Colonic mucosa (tissue), 4 donors: Measurements from ENCODE around the gene BMP8B. TPM values are rescaled to one million over a fixed set of nuclear protein-coding genes. Genes with fewer than 3 reads are reported as not detected.

Experiments used
- DNase-seq: peaks from one replicate; pipeline ENCODE4 v3.0.0-alpha.2; 2020
- H3K27ac ChIP-seq: fragments of 200-600 bp; one replicate; pipeline ENCODE4 v1.8.0; 2021
- H3K27me3 ChIP-seq: fragments of 200-600 bp; one replicate; pipeline ENCODE4 v1.8.0; 2021
- H3K36me3 ChIP-seq: fragments of 200-600 bp; one replicate; pipeline ENCODE4 v1.8.0; 2021
- H3K4me1 ChIP-seq: fragments of 200-600 bp; one replicate; pipeline ENCODE4 v1.8.0; 2021; ENCODE audit warnings: mild to moderate bottlenecking
- H3K4me3 ChIP-seq: fragments of 200-600 bp; one replicate; pipeline ENCODE4 v1.8.0; 2021
- H3K9ac ChIP-seq, 2 donors: one replicate each; pipeline ENCODE4 v1.7.0; 2013; ENCODE audit warnings: control low read depth in 2 of 2, low read depth in 2 of 2, low read length in 2 of 2
- H3K9me3 ChIP-seq: fragments of 200-600 bp; one replicate; pipeline ENCODE4 v1.8.0; 2021
- CTCF ChIP-seq: fragments of 200-600 bp; IDR thresholded peaks from one replicate; pipeline ENCODE4 v1.8.0; 2022; ENCODE audit warnings: antibody characterized with exemption, mild to moderate bottlenecking
- intact Hi-C: fragments of 100-400 bp; cut with DNase I; formaldehyde crosslinking; loops from one replicate; pipeline ENCODE4 v1.14.1; 2022
- total RNA-seq, 2 donors: library from RNA; stranded (reverse); fragmentation: NEBNext Ultra II Directional in 1 of 2; extraction: Animal tissue kit (Norgen Biotek cat#: 25700) in 1 of 2; gene quantifications; one replicate each; pipeline ENCODE4 v1.2.1, GENCODE V29; 2021
- donor health status: healthy.
- donor health status: DM: no; HTN: no; CAD: no.
- donor health status: DM: no; HTN: no; CAD: no.

Gene BMP8B
- total RNA-seq, 2 donors from 2014 or later = 4.9 TPM

GRCh38 chr1:39732730-39733129 is 55.9 kb downstream of the BMP8B start:
- DNase-seq = no peak
- intact Hi-C loops = no loop called here
- H3K27me3 ChIP-seq = peaks cover 16% of the 10 kb centered on the region
- H3K4me3 ChIP-seq = no peak overlapping the region
- no peak overlapping the region for H3K27ac ChIP-seq
- H3K9ac ChIP-seq = no peak overlapping the region
- no peaks in the 10 kb centered on the region for H3K9me3 ChIP-seq
- no peak for TF ChIP-seq CTCF
- no peaks in the 10 kb centered on the region for H3K4me1 ChIP-seq
- H3K36me3 ChIP-seq = no peaks in the 10 kb centered on the region

- DNase-seq = no peak
- TF ChIP-seq CTCF = no peak
- no peaks in the 10 kb centered on the region for H3K9me3 ChIP-seq
- no peaks in the 10 kb centered on the region for H3K36me3 ChIP-seq
- H3K9ac ChIP-seq = no peak overlapping the region
- H3K4me3 ChIP-seq = no peak overlapping the region
- H3K4me1 ChIP-seq = no peaks in the 10 kb centered on the region
- intact Hi-C loops = no loop called here
- H3K27ac ChIP-seq = no peak overlapping the region
- peaks cover 28% of the 10 kb centered on the region for H3K27me3 ChIP-seq
These were observed 58.8 kb downstream of the BMP8B start for GRCh38 chr1:39729842-39730241.

GRCh38 chr1:39729030-39729429 is 59.6 kb downstream of the BMP8B start:
- Histone ChIP-seq H3K27me3 (peaks cover 23% of the 10 kb centered on the region), H3K36me3 (no peaks in the 10 kb centered on the region), H3K27ac (no peak overlapping the region), H3K9ac (no peak overlapping the region), H3K4me1 (no peaks in the 10 kb centered on the region), H3K9me3 (no peaks in the 10 kb centered on the region), H3K4me3 (no peak overlapping the region)
- intact Hi-C loops = no loop called here
- no peak for DNase-seq
- no peak for TF ChIP-seq CTCF

GRCh38 chr1:39727932-39728317 is 60.7 kb downstream of the BMP8B start:
- Histone ChIP-seq H3K9me3 (no peaks in the 10 kb centered on the region), H3K27me3 (peaks cover 17% of the 10 kb centered on the region), H3K4me1 (no peaks in the 10 kb centered on the region), H3K36me3 (no peaks in the 10 kb centered on the region), H3K4me3 (no peak overlapping the region), H3K9ac (no peak overlapping the region), H3K27ac (no peak overlapping the region)
- intact Hi-C loops = no loop called here
- no peak for DNase-seq
- no peak for TF ChIP-seq CTCF

- Histone ChIP-seq H3K4me1 (no peaks in the 10 kb centered on the region), H3K9me3 (no peaks in the 10 kb centered on the region), H3K36me3 (no peaks in the 10 kb centered on the region), H3K27ac (no peak overlapping the region), H3K27me3 (peaks cover 17% of the 10 kb centered on the region), H3K9ac (no peak overlapping the region), H3K4me3 (no peak overlapping the region)
- intact Hi-C loops = no loop called here
- no peak for TF ChIP-seq CTCF
- no peak for DNase-seq
These were observed 61.3 kb downstream of the BMP8B start for GRCh38 chr1:39727221-39727931.
